Prostate gland (tissue), 2 donors: Measurements from ENCODE around the gene CACNA1S. TPM values are rescaled to one million over a fixed set of nuclear protein-coding genes. Genes with fewer than 3 reads are reported as not detected.
A peak's percentile ranks its signal among the peaks of the same experiment; 100 is the strongest.

Source experiments
- DNase-seq: peaks from one replicate; pipeline ENCODE4 v3.0.0-alpha.2; 2019; ENCODE audit warnings: low spot score
- H3K27ac ChIP-seq, 2 donors: fragments of 200-600 bp; sonication (generic); 2 replicates each; pipeline ENCODE4 v1.5.1; 2017 to 2019
- H3K27me3 ChIP-seq: fragments of 200-600 bp; sonication (generic); replicated peaks from 2 replicates; pipeline ENCODE4 v1.5.1; 2019; ENCODE audit not compliant: insufficient read depth
- H3K36me3 ChIP-seq, 2 donors: fragments of 200-600 bp; sonication (generic); 1 replicate in 1 of 2; 2 replicates in 1 of 2; pipeline versions ENCODE4 v1.5.1 to v1.8.1; 2017 to 2019
- H3K4me1 ChIP-seq: fragments of 200-600 bp; sonication (generic); replicated peaks from 2 replicates; pipeline ENCODE4 v1.5.1; 2019
- H3K4me3 ChIP-seq, 2 donors: fragments of 200-600 bp; sonication (generic); 2 replicates each; pipeline ENCODE4 v1.5.1; 2017 to 2019
- H3K9me3 ChIP-seq: fragments of 200-600 bp; sonication (generic); 2 replicates; pipeline ENCODE4 v1.5.1; 2017
- POLR2A ChIP-seq: fragments of 450-650 bp; IDR thresholded peaks from one replicate; pipeline ENCODE4 v1.6.1; 2016; ENCODE audit warnings: antibody characterized with exemption, mild to moderate bottlenecking
- POLR2AphosphoS5 ChIP-seq: sonication (generic); formaldehyde crosslinking; IDR thresholded peaks from one replicate; pipeline ENCODE4 v1.6.1; 2017; ENCODE audit warnings: antibody characterized with exemption
- WGBS: methylation state at CpG from one replicate; pipeline ENCODE4 v1.1.5; 2018; 5-methylcytosine and 5-hydroxymethylcytosine counted together
- intact Hi-C: fragments of 100-400 bp; cut with DNase I; formaldehyde crosslinking; loops from one replicate; pipeline ENCODE4 v1.14.2; 2022
- total RNA-seq, 2 donors: library from RNA; depleted of rRNA; stranded (reverse); fragments of >200 nt; gene quantifications; one replicate each; pipeline ENCODE4 v1.1.0, GENCODE V29; 2016
- TF ChIP-seq, protein P1 (sequence below), 4 experiments: fragments of 200-600 bp in 2 of 4; fragments of 450-650 bp in 2 of 4; sonication (generic) in 2 of 4; IDR thresholded peaks; 1 replicate in 3 of 4; 2 replicates in 1 of 4; pipeline ENCODE4 v1.5.1; 2016 to 2019; ENCODE audit warnings: antibody characterized with exemption in 4 of 4, mild to moderate bottlenecking in 2 of 4, moderate library complexity in 2 of 4

Gene CACNA1S
- total RNA-seq, 2 donors from 2014 or later = 0.55 TPM; not detected in 1

GRCh38 chr1:201119206-201120197 lies 7.3 kb upstream of the CACNA1S start:
- Histone ChIP-seq H3K4me1 (no peaks in the 10 kb centered on the region), H3K36me3 (no peaks in the 10 kb centered on the region), H3K27me3 (no peaks in the 10 kb centered on the region), H3K4me3 (no peak overlapping the region), H3K9me3 (no peaks in the 10 kb centered on the region), H3K27ac (no peak overlapping the region)
- TF ChIP-seq POLR2AphosphoS5 (no peak), POLR2A (no peak)
- TF ChIP-seq, protein P1, sequence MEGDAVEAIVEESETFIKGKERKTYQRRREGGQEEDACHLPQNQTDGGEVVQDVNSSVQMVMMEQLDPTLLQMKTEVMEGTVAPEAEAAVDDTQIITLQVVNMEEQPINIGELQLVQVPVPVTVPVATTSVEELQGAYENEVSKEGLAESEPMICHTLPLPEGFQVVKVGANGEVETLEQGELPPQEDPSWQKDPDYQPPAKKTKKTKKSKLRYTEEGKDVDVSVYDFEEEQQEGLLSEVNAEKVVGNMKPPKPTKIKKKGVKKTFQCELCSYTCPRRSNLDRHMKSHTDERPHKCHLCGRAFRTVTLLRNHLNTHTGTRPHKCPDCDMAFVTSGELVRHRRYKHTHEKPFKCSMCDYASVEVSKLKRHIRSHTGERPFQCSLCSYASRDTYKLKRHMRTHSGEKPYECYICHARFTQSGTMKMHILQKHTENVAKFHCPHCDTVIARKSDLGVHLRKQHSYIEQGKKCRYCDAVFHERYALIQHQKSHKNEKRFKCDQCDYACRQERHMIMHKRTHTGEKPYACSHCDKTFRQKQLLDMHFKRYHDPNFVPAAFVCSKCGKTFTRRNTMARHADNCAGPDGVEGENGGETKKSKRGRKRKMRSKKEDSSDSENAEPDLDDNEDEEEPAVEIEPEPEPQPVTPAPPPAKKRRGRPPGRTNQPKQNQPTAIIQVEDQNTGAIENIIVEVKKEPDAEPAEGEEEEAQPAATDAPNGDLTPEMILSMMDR (IDR thresholded peaks at IDR 0.05) = peak in 2 of 4 experiments; percentile 21 to 43
- intact Hi-C loops = no loop called here
- DNase-seq = no peak
- WGBS = 32% methylated on average over 14 of the region's 14 CpGs

GRCh38 chr1:201116091-201116490 lies 3.9 kb upstream of the CACNA1S start:
- H3K36me3 ChIP-seq = no peaks in the 10 kb centered on the region
- H3K9me3 ChIP-seq = no peaks in the 10 kb centered on the region
- no peaks in the 10 kb centered on the region for H3K4me1 ChIP-seq
- no peak for DNase-seq
- H3K27ac ChIP-seq = no peak overlapping the region
- no peaks in the 10 kb centered on the region for H3K27me3 ChIP-seq
- WGBS = 98% methylated on average over 2 of the region's 2 CpGs
- no peak overlapping the region for H3K4me3 ChIP-seq
- intact Hi-C loops = no loop called here
- TF ChIP-seq POLR2AphosphoS5 (no peak), POLR2A (no peak)
- TF ChIP-seq, protein P1 (IDR thresholded peaks at IDR 0.05) = no peak

DNA sequence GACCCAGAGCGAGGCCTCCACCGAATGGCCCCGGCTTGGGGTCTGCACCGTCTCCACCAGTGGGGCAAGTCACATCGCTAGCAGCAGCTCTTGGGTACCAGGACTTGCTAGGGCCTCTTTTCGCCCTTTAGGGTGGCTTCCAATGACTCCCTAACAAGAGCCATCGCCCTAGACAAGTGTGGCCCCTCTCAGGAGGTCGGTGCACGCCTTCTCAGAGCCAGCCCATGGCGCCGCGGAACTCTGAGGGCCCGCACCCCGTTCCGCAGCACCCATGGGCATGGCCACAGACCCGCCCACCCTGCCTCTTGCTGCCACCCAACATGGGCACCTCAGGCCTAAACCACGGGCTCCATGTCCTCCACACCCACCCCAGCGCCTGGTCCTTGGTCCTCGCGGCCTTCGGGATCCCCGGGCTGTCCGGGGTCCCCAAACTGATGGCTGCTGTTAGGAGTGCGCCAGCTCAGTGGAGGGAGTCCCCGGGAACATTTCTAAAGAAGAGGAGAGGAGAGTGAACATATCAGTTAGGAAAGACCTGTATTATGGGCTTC lies 3.2 kb upstream of the CACNA1S start:
- 97% methylated on average over 25 of the region's 25 CpGs for WGBS
- intact Hi-C loops = loop anchor here (2.0 kb wide), 1 partner anchor 145 kb away; no protein-coding TSS in a partner anchor
- H3K27me3 ChIP-seq = no peaks in the 10 kb centered on the region
- TF ChIP-seq POLR2AphosphoS5 = no peak
- TF ChIP-seq POLR2A = no peak
- TF ChIP-seq, protein P1 (IDR thresholded peaks at IDR 0.05) = no peak
- no peaks in the 10 kb centered on the region for H3K36me3 ChIP-seq
- no peaks in the 10 kb centered on the region for H3K9me3 ChIP-seq
- H3K4me3 ChIP-seq = no peak overlapping the region
- no peak for DNase-seq
- no peak overlapping the region for H3K27ac ChIP-seq
- no peaks in the 10 kb centered on the region for H3K4me1 ChIP-seq

DNA sequence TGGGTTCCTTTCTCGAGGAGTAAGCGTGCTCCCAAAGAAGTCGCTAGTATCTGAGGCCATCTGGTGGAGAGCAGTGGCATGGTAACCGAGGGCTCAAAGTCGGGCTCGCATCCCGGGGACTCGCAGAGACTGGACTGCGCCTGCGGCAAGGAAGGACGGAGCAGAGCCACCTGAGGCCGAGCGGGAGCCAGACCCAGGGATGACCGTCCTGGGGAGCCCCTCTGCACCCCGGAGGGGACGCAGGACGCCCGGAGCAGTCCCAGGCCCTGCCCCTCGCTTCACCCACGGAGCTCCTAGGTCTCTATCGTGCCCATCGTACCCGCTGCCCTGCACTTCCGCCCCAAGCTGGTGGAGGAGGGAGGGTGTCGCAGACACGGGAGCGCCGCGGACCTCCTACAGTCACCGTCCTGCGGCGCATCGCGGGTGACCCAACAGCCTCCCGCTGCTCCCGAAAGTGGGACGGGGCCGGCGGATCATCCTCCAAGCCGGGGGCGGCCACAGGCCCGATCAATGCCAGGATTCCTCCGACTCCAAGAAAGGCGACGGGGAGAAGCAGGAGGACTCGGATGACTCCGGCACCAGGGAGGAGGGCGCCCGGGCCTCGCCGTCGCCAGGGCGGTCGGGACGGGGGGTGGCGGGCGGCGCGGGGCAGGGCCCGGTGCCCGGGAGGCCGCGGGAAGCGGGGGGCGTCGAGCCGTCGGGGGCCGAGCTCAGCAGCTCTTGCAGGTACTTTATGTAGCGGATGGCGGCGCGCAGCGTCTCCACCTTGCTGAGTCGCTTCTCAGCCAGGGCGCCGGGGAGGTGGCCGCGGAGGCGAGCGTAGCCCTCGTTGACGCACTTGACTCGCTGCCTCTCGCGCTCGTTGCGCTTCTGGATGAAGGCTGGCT lies 2.3 kb upstream of the CACNA1S start:
- H3K27me3 ChIP-seq = no peaks in the 10 kb centered on the region
- H3K4me1 ChIP-seq = no peaks in the 10 kb centered on the region
- under 1% methylated on average over 73 of the region's 88 CpGs for WGBS
- peak overlapping the region; percentile 52 to 63 for H3K27ac ChIP-seq
- DNase-seq = peak; percentile 92
- no peaks in the 10 kb centered on the region for H3K36me3 ChIP-seq
- intact Hi-C loops = loop anchor here (2.0 kb wide), 1 partner anchor 144 kb away; no protein-coding TSS in a partner anchor
- peak overlapping the region; percentile 48 to 51 for H3K4me3 ChIP-seq
- H3K9me3 ChIP-seq = no peaks in the 10 kb centered on the region
- TF ChIP-seq POLR2A (peak; percentile 82), POLR2AphosphoS5 (peak; percentile 89)
- TF ChIP-seq, protein P1 (IDR thresholded peaks at IDR 0.05) = peak; percentile 48 to 94 (median 88)
